COLO668 (cell line): ENCODE results near the gene C2.
A peak's percentile ranks its signal among the peaks of the same experiment; 100 is the strongest.

Experiments
- DNase-seq: peaks from one replicate; lab custom pipeline; 2025; ENCODE audit not compliant: unreplicated experiment; lab: John Stamatoyannopoulos, UW

Gene C2

DNA sequence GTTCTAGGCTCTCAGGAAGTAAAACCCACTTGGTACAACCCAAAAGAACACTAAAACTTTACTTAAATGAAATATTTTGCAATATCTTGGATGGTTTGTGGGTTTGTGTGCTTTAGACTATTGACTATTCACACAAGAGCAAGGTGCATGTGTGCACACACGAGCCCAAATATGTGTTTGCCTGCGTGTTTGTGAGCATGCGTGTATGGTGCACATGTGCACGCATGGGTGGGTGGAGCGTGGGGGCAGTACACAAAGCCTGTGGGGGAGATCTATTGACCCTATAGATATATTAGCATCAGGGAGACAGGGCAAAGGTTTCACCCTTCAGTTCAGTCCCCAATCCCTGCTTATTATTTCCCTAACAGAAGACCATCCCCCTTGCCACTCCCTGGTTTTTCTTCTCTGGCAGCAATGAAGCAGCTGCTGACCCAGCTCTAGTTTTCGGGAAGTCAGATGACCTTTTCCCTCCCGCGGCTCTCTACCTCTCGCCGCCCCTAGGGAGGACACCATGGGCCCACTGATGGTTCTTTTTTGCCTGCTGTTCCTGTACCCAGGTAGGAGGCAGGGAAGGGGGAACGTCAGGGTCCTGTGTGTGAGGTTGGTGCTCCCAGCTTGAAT lies at the start of gene C2:
C2 (plus strand) TSS at position 476 of the 621 bp plus-strand sequence; CDS start at position 512, 36 bp downstream.
- DNase-seq: no peak

DNA sequence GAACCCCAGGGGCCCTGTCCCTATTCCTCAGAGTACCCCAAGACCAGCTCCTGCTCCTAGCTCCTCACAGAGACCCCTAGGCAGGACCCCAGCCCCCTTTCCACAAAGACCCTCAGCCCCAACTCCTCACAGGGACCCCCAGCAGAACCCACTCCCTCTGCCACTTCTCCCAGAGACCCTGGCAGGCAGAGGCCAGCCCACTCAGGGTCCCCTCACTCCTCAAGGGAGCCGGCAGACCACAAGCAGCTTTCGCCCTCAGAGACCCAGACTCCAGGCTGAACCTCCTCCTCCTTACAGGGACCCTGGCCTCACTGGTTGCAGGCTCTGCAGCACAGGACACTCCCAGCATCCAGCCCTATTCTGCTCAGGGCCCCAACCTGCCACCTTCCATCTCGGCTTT lies 49.3 kb upstream of the C2 start:
- no peak for DNase-seq

DNA sequence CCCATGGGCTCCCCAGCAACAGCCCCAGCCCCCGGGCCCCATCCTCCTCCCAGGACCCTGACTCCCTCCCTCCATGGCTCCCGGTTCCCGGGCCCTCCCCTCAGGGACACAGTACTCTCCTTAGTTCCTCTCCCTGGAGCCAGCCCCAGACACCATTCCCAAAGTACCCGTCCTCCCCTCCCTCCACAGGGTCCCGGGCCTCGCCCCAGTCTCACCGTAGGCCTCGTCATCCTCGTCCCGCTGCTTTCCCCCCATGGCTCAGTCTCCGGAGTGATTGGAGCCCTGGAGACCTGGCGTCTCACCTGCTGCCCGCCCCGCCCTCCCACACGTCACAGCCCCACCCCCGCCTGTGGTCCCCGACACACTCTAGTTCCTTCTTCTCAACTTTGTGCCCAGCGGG lies 48.8 kb upstream of the C2 start, which contains the start of gene SLC44A4:
SLC44A4 (minus strand) TSS at position 272 of the 400 bp plus-strand sequence; CDS start at position 255, 17 bp downstream.
- peak; percentile 35 for DNase-seq

DNA sequence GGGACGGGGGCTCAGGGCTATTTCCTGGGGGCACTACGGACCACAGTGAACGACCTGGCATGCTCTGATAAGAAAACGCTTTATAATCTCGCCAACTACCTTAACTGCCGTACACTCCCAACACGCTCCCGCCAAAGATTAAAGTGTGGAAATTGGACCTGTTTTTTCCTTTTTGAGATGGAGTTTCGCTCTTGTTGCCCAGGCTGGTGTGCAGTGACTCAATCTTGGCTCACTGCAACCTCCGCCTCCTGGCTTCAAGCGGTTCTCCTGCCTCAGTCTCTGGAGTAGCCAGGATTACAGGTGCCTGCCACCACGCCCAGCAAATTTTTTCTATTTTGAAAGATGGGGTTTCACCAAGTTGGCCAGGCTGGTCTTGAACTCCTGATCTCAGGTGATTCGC lies 48.4 kb upstream of the C2 start:
- no peak for DNase-seq

DNA sequence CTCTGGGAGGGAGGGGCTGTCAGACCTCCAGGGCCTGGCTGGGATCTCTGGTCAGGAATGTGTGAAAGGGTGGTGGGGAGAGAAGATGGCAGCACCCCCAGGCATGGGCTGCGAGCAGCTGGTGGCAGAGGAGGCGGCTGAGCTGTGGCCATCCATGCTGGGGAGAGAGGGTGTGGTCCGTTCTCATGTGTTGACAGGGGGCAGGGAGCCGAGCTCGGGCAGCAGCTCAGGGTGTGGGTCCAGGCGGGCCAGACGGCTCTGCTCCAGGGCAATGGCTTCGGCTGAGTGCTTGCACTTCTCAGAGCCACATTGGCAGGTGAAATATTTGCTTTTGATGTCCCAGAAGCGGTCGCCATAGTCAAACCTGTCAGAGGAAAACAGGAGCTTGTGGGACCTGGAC lies 47.6 kb upstream of the C2 start:
- DNase-seq: peak; percentile 40

DNA sequence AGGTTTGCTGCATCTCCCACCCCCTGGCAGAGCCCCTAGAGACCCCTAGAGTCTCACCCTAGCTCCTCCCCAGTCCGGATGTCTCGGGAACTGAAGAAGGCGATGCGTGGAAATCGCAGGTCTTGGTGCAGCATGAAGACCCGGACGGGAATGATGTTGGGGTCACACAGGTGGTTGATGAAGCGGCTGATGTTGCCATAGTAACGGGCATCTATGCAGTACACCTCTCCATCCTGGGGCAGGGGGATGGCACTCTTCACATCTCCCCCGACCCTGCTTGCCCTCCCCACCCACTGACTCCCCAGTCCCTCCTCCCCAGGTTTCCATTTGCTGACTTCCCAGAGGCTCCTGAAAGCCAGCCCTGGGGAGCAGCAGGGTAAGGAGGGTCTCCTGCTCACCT lies 46.9 kb upstream of the C2 start:
- no peak for DNase-seq

DNA sequence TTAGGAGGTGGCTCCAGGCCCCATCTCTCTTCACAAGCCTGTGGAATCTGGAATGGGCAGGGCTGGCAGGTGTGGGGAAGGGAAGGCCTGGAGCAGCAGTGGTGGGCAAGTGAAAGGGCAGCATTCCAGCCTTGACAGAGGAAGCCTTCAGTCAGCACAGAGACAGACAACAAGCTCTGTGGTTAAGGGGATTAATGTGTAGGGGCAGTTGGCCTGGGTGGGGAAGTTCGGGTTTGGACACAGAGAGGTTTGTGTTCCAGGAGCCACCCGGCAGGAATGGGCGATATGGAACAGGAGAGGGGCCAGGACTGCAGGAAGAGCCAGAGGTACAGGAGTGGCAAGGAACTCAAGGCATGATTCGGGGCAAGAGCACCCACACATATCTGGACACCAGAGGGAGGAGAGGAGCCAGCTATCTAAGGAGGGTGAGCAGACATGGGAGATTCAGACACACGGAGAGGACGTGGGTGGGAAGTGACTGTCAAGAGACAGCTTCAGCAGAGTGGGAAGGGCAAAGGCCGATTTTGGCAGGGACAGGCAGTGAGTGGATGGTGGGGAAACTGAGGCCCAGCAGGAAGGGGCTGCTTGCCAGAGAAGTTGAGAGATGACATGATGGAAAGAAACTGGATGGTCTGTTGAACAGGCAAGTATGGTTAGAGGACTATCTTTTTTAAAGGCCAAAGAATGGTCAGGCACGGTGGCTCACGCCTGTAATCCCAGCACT lies 46.2 kb upstream of the C2 start:
- DNase-seq: no peak

DNA sequence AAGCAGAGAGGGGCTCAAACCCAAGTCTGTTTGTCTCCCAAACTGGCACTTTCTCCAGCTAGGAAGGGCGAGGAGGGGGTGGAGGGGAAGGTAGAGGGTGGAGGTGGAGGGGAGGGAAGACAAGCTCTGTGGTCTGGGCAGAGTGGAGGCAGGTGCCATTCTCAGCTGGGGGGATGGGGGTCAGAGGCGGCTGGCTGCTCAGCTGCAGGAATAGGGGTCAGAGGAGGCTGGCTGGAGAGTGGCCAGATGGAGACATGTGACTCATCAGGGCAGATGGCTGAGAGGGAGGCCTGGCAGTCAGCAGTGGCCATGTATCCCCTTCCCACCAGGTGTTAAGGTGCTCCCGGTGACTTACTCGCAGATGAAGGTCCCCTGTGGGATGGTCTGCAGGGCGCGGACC lies 45.2 kb upstream of the C2 start:
- peak; percentile 67 for DNase-seq

DNA sequence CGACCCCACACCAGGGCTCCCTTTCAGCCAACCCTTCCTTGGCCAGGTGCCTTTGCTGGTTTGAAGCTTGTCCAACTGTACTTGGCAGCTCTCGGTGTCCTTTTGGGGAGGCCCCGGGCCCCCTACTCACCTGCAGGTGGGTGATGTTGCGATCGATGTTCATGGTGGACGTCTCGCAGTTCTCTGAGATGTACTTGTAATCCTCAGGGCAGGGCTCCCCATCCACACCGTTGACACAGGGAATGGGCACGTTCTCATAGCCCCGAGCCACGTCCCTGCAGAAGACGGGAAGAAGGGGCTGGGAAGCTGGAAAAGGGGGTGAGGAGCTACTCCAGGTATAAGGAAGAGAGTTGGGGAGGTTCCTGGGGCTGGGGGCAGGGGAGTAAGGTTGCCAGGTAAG lies 43.8 kb upstream of the C2 start:
- DNase-seq: no peak

DNA sequence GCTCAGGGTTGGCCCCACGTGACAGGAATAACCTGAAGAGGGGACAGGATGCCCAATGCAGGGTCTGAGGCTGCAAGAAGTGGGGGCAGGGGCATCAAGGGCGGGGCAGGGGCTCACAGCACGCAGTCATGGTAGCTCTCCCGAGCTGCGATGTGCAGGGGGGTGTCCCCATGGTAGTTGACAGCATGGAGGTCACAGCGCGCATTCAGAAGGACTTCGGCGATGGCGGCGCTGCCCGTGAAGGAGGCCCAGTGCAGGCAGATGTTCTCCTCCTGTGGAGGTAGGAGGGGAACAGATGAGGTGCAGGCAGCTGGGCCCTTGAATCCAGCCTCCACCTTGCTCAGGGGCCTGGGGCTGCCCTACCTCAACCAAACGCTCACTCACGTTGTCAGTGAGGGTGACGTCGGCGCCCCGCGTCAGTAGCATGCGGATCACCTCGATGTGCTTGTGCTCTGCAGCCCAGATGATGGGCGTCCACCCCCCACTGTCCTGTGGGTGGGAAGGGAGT lies 42.9 kb upstream of the C2 start:
- DNase-seq: no peak

DNA sequence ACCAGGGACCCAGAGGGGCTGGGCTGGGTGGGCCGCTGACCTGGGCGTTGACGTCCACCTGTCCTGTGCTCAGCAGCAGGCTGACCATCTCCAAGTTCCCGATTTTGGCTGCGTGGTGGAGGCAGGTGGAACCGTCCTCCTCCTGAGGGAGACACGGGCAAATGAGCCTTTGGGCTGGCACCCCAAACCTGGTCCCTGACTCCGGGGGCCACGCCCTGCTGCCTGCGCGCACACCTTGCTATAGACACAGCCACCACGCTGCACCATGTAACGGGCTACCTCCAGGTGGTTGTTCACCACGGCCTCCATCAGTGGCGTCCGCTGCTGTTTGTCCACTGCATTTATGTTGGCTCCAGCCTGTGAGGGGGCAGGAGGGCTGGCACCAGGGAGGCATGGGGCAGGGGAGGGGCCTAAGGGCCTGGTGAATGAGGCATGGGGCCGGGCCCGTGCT lies 41.0 kb upstream of the C2 start:
- no peak for DNase-seq

DNA sequence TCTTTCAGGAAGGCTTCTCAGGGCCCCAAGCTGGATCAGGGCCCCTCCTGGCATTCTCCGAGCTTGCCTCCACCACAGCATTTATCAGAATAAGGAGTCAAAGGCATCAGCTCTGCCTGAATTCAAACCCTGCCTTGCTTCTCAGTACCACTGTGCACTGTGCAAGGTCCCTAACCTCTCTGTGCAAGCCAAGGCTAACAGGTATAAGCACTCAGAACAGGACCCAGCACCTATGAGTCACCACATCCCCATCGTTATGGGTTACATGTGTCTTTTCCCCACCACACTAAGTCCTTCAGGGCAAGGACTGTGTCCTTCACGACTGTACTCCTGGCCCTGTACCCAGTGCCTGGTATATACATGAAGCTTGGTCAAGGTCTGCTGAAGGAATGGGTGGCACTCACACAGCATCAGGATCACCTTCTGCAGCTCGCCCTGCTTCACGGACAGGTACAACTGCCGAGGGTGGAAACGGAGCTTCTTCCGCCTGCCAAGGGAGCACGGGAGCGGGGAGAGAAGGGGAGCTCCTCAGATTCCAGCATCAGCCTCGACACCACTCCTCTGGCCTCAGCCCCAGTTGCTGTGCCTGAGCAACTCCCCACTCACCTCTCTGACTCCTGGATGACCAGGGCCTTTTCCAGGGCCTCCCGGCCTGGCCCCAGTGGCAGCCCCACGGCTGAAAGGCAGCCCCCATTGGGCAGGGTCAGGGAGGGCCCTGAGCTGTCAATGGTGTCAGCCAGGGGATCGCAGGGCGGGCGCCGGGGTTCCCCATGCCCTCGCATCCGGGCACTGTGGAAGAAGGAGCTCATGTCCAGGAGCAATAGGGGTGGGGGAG lies 40.1 kb upstream of the C2 start:
- DNase-seq: no peak

DNA sequence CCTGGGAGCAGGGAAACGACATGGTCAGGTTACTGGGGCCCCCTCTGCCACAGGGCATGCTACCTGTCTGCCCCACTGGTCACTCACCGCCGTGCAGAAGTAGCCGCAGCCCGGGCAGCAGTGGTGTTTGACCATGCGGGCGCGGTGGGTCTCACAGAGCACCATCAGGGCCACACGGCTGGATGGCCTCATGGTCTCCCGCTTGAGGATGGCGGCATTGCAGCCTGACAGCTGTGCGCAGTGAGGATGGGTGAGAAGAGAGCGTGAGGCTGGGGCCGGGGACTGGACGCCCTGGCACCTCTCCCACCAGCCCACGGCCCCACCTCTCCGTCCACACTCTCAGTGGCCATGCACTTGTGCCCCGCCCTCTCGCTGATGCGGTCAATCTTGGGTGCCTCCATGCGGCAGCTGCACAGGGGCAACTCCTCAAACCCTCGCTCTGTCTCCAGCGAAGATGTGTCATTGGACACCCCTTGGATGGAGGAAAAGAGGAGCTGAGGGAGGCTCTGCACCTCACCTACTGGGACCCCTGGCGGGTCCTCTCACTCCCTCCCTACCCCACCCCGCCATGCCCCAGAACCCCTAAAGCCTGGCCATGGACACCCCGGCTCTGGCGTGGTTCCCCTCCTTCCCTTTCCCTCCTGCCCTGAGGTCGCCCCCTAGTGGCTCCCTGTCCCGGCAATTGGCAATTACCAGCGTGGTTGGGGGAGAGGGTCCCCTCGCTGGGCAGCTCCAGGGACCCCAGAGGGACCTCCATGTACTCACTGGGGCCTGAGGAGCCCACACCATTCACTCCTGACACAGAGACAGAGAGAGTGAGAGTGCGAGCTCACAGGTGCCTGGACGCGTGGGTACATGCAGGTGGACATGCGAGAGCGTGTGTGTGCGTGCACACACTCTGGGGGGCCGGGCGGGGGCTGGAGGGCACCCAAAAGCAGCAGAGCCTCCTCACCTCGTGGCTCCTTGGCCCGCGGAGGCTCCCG lies 39.0 kb upstream of the C2 start:
- DNase-seq: peak; percentile 22

DNA sequence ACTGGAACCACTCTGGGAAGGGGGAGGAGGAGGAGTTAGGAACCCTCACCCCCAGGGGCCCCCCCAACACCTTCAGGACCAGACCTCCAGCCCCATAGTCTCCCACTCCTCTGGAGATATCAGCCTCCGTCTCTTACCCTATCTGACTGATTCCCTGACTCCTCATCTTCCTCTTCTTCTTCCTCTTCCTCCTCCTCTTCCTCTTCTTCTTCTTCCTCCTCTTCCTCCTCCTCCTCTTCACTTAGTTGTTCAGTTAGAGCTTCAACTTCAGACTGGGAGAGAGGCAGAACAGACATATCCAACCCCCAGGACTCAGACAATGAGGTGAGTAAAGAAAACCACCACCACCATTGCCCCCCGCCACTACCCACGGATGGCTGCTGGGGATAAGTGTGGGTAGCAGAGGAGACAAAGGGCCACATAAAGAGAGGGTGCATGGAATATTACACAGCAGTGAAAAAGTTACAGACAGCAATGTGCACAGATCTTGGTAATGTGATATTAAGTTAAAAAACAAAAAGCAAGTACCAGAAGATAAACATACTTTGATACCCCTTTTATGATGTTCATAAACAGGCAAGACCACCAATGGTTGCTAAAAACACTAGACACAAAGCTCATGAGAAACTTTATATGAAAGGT lies 38.1 kb upstream of the C2 start:
- DNase-seq: no peak

DNA sequence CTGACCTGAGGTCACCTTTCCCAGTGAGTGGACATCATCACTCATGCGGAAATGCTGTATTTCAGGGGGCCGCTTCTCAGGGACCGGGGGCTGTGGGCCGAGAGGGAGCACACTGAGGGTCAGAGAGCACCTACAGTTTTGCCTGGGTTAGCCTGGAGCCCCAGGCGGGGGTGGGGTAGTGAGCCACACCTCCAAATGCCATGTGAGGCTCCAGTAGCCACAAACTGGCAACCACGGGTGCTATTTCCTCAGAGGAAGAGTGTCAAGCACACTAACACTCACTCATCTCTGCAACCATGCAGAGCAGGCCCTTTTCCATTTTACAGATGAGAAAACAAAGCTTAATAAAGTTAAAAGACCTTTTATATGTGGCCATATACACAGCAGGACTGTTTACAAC lies 34.7 kb upstream of the C2 start:
- no peak for DNase-seq

DNA sequence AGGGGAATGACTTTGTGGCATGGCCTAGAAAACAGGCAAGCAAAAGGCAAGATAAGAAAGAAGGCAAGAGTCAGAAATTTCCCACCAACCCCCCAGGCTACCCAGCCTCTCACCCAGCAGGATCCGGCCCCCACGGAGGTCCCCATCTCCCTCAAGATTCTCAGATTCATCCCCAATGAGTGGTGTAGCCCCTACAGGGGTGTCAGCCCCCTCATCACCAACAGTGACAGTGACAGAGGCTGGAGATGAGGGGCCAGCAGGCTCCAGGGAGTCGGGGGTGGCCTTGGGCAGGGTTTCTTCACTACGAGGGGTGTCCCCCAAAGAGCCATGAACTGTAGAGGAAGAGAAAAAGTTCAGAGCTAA lies 31.0 kb upstream of the C2 start:
- no peak for DNase-seq

DNA sequence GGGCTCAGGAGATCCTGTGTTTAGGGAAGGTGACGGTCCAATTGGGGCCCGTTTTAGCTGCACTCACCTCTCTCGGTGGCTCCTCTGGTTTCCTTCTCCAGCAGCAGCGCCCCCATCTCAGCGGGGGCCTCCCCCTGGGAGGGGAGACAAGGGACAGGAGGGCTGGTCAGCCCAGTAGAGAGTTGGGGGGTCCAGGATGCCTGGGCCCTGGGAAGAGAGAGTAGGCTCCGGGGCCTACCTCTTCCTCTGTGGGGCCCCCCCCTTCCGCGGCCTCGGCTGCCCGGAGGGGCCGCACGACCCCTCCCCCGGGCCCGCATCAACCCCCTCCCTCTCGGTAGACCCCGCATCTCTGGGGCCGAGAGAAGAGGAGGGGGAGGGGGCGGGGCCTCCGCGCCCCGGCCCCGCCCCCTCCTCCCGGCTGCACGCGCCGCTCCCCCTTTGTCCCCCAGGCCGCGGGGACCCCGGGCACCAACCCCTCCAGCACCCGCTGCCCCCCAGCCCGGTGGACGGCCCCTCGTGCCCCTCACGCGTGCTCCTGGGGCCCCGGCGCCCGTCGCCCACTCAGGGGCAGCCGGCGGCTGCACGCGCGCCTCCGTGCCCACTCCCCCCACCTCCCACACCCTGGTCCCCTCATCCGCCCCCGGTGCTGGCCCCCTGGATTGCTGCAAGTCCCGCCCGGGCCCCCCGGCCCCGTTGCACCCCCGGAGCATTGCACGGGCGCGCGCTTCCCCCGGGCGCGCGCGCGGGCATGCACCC lies 30.5 kb upstream of the C2 start:
- DNase-seq: no peak

DNA sequence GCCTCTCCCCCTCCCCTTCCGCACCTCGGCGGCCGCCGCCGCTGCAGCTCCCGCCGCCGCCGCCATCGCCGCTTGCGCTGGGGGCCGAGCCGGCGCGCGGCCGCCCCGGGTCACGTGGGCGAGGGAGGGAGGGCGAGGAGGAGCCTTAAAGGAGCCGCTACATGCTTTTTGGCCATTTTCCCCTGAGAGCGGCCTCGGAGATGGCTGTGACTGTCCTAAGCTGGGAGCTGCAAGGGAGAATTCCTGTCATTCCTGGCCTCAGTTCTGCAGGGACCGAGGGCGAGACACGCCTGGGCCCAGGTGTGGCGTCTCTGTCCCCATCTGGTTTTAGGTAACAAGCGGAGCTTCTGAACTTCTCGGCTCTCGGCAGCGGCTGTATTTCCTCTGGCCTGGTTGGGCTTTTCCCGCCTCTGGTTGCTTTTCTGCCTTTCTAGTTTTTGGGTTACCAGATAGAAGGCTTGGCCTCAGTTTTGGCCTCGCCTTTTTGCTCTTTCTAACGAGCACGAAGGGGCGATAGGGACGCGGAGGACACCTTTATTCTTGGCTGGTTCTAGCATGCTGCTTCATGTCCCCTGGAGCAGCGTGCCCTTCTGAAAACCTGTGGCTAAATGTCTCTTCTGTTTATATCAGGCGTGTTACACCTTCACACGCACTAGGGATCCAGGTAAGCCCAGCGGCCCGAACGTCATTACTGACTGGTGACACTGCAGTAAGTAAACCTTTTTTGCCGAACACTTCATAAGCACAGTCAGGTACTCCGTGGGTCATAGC lies 29.7 kb upstream of the C2 start, which contains the start of gene EHMT2:
EHMT2 (minus strand) TSS at position 87 of the 771 bp plus-strand sequence; CDS start at position 66, 21 bp downstream.
- DNase-seq: peak; percentile 88
